Neural crest cell (in vitro differentiated cells): ENCODE results near the gene CCDC40. TPM values are rescaled to one million over a fixed set of nuclear protein-coding genes. Genes with fewer than 3 reads are reported as not detected.

Experiments used
- DNase-seq: peaks from one replicate; pipeline ENCODE4 v3.0.0; 2021; ENCODE audit warnings: low read depth, mixed read lengths, low spot score
- H3K27ac Mint-ChIP-seq: one replicate; pipeline ENCODE4 v1.8.0; 2021; ENCODE audit warnings: mild to moderate bottlenecking, mixed read lengths; ENCODE audit not compliant: unreplicated experiment
- H3K27me3 Mint-ChIP-seq: 2 replicates; pipeline ENCODE4 v1.8.0; 2021; ENCODE audit warnings: low read depth, mild to moderate bottlenecking, mixed read lengths
- H3K36me3 Mint-ChIP-seq: 2 replicates; pipeline ENCODE4 v1.8.0; 2021; ENCODE audit warnings: low read depth, mild to moderate bottlenecking, mixed read lengths
- H3K4me1 Mint-ChIP-seq: 2 replicates; pipeline ENCODE4 v1.8.0; 2021; ENCODE audit warnings: mixed read lengths
- H3K4me3 Mint-ChIP-seq: one replicate; pipeline ENCODE4 v1.8.0; 2021; ENCODE audit warnings: mild to moderate bottlenecking, mixed read lengths
- H3K9me3 Mint-ChIP-seq: 2 replicates; pipeline ENCODE4 v1.8.0; 2021; ENCODE audit warnings: mixed read lengths
- total RNA-seq: library from RNA; stranded (reverse); gene quantifications from 2 replicates; pipeline ENCODE4 v1.2.1, GENCODE V29; 2021
- TF ChIP-seq, protein P1 (sequence below): fragments of 200-600 bp; sonication (generic); conservative IDR thresholded peaks from 2 replicates; pipeline ENCODE4 v1.5.0; 2021; ENCODE audit warnings: antibody characterized with exemption, mild to moderate bottlenecking

The CCDC40 gene
- total RNA-seq, 1 donor from 2014 or later = 22.7 TPM

DNA sequence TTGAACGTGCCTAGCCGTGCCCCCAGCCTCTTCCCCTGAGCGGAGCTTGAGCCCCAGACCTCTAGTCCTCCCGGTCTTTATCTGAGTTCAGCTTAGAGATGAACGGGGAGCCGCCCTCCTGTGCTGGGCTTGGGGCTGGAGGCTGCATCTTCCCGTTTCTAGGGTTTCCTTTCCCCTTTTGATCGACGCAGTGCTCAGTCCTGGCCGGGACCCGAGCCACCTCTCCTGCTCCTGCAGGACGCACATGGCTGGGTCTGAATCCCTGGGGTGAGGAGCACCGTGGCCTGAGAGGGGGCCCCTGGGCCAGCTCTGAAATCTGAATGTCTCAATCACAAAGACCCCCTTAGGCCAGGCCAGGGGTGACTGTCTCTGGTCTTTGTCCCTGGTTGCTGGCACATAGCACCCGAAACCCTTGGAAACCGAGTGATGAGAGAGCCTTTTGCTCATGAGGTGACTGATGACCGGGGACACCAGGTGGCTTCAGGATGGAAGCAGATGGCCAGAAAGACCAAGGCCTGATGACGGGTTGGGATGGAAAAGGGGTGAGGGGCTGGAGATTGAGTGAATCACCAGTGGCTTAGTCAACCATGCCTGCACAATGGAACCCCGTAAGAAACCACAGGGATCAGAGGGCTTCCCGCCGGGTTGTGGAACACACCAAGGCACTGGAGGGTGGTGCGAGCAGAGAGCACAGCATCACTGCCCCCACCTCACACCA, 65.7 kb downstream of the CCDC40 start:
- Mint-ChIP-seq H3K27me3 (no peaks in the 10 kb centered on the region), H3K9me3 (no peaks in the 10 kb centered on the region), H3K36me3 (no peaks in the 10 kb centered on the region), H3K4me1 (peaks cover 34% of the 10 kb centered on the region), H3K4me3 (peak overlapping the region; percentile 99), H3K27ac (peak overlapping the region; percentile 99)
- TF ChIP-seq, protein P1, sequence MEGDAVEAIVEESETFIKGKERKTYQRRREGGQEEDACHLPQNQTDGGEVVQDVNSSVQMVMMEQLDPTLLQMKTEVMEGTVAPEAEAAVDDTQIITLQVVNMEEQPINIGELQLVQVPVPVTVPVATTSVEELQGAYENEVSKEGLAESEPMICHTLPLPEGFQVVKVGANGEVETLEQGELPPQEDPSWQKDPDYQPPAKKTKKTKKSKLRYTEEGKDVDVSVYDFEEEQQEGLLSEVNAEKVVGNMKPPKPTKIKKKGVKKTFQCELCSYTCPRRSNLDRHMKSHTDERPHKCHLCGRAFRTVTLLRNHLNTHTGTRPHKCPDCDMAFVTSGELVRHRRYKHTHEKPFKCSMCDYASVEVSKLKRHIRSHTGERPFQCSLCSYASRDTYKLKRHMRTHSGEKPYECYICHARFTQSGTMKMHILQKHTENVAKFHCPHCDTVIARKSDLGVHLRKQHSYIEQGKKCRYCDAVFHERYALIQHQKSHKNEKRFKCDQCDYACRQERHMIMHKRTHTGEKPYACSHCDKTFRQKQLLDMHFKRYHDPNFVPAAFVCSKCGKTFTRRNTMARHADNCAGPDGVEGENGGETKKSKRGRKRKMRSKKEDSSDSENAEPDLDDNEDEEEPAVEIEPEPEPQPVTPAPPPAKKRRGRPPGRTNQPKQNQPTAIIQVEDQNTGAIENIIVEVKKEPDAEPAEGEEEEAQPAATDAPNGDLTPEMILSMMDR = no peak
- no peak for DNase-seq

DNA sequence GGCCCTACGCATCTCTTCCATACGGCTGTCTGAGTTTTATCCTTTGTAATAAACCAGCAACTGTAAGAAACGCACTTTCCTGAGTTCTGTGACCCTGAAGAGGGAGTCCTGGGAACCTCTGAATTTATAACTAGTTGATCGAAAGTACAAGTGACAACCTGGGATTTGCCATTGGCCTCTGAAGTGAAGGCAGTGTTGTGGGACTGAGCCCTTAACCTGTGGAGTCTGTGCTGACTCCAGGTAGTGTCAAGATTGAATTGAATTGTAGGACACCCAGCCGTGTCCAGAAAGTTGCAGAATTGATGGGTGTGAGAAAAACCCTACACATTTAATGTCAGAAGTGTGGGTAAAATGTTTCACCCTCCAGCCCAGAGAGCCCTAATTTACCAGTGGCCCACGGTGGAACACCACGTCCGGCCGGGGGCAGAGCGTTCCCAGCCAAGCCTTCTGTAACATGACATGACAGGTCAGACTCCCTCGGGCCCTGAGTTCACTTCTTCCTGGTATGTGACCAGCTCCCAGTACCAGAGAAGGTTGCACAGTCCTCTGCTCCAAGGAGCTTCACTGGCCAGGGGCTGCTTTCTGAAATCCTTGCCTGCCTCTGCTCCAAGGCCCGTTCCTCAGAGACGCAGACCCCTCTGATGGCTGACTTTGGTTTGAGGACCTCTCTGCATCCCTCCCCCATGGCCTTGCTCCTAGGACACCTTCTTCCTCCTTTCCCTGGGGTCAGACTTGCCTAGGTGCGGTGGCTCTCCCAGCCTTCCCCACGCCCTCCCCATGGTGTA, 66.4 kb downstream of the CCDC40 start:
- TF ChIP-seq, protein P1 = no peak
- no peaks in the 10 kb centered on the region for H3K27me3 Mint-ChIP-seq
- no peaks in the 10 kb centered on the region for H3K36me3 Mint-ChIP-seq
- peak overlapping the region; percentile 99 for H3K27ac Mint-ChIP-seq
- no peak for DNase-seq
- peak overlapping the region; percentile 99 for H3K4me3 Mint-ChIP-seq
- no peaks in the 10 kb centered on the region for H3K9me3 Mint-ChIP-seq
- peaks cover 27% of the 10 kb centered on the region for H3K4me1 Mint-ChIP-seq

DNA sequence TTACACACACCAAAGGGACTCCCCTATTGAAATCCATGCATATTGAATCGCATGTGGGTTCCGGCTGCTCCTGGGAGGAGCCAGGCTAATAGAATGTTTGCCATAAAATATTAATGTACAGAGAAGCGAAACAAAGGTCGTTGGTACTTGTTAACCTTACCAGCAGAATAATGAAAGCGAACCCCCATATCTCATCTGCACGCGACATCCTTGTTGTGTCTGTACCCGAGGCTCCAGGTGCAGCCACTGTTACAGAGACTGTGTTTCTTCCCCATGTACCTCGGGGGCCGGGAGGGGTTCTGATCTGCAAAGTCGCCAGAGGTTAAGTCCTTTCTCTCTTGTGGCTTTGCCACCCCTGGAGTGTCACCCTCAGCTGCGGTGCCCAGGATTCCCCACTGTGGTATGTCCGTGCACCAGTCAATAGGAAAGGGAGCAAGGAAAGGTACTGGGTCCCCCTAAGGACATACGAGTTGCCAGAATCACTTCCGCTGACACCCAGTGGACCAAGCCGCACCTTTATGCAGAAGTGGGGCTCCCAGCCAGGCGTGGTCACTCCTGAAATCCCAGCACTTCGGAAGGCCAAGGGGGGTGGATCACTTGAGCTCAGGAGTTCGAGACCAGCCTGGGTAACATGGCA, 67.1 kb downstream of the CCDC40 start:
- Mint-ChIP-seq H3K27ac (no peak overlapping the region), H3K36me3 (no peaks in the 10 kb centered on the region), H3K4me3 (peak overlapping the region; percentile 99), H3K27me3 (no peaks in the 10 kb centered on the region), H3K4me1 (peaks cover 27% of the 10 kb centered on the region), H3K9me3 (no peaks in the 10 kb centered on the region)
- no peak for DNase-seq
- TF ChIP-seq, protein P1 = no peak

DNA sequence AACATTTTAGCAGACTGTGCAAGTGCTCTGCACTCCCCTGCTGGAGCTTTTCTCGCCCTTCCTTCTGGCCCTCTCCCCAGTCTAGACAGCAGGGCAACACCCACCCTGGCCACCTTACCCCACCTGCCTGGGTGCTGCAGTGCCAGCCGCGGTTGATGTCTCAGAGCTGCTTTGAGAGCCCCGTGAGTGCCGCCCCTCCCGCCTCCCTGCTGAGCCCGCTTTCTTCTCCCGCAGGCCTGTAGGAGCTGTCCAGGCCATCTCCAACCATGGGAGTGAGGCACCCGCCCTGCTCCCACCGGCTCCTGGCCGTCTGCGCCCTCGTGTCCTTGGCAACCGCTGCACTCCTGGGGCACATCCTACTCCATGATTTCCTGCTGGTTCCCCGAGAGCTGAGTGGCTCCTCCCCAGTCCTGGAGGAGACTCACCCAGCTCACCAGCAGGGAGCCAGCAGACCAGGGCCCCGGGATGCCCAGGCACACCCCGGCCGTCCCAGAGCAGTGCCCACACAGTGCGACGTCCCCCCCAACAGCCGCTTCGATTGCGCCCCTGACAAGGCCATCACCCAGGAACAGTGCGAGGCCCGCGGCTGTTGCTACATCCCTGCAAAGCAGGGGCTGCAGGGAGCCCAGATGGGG, 68.0 kb downstream of the CCDC40 start:
- H3K9me3 Mint-ChIP-seq = no peaks in the 10 kb centered on the region
- no peak for DNase-seq
- no peaks in the 10 kb centered on the region for H3K27me3 Mint-ChIP-seq
- peak overlapping the region; percentile 66 for H3K4me3 Mint-ChIP-seq
- peaks cover 27% of the 10 kb centered on the region for H3K4me1 Mint-ChIP-seq
- H3K36me3 Mint-ChIP-seq = no peaks in the 10 kb centered on the region
- no peak overlapping the region for H3K27ac Mint-ChIP-seq
- TF ChIP-seq, protein P1 = no peak

DNA sequence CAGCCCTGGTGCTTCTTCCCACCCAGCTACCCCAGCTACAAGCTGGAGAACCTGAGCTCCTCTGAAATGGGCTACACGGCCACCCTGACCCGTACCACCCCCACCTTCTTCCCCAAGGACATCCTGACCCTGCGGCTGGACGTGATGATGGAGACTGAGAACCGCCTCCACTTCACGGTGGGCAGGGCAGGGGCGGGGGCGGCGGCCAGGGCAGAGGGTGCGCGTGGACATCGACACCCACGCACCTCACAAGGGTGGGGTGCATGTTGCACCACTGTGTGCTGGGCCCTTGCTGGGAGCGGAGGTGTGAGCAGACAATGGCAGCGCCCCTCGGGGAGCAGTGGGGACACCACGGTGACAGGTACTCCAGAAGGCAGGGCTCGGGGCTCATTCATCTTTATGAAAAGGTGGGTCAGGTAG, 68.5 kb downstream of the CCDC40 start:
- Mint-ChIP-seq H3K27me3 (no peaks in the 10 kb centered on the region), H3K4me3 (no peak overlapping the region), H3K36me3 (no peaks in the 10 kb centered on the region), H3K9me3 (no peaks in the 10 kb centered on the region), H3K27ac (no peak overlapping the region), H3K4me1 (peaks cover 27% of the 10 kb centered on the region)
- TF ChIP-seq, protein P1 = no peak
- no peak for DNase-seq
